Ammon's horn (tissue), 1 donor: ENCODE data around the gene NELFA.
"Not testable (repeated sequence)": the region's sequence is repeated elsewhere in the genome, so short reads cannot be mapped to it uniquely, and the experiment has no call there.

Source experiments
- DNase-seq: peaks from one replicate; pipeline ENCODE4 v3.0.0-alpha.2; 2016; ENCODE audit warnings: low spot score

The NELFA gene

GRCh38 chr4:2040391-2041238 lies 31.8 kb upstream of the NELFA start:
- no peak for DNase-seq

DNA sequence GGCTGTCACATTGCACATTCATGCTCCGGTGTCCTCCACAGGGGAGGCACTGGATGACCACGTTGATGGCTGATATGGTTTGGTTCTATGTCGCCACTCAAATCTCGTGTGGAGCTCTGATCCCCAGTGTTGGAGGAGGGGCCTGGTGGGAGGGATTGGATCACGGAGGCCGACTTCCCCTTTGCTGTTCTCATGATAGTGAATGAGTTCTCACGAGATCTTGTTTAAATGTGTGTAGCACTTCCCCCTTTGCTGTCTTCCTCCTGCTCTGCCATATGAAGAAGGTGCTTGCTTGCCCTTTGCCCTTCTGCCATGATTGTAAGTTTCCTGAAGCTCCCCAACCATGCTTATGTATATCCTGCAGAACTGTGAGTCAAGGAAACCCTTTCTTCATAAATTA lies 28.1 kb upstream of the NELFA start:
- DNase-seq = no peak

- no peak for DNase-seq
Measured at GRCh38 chr4:2036327-2036726, 27.6 kb upstream of the NELFA start.

DNA sequence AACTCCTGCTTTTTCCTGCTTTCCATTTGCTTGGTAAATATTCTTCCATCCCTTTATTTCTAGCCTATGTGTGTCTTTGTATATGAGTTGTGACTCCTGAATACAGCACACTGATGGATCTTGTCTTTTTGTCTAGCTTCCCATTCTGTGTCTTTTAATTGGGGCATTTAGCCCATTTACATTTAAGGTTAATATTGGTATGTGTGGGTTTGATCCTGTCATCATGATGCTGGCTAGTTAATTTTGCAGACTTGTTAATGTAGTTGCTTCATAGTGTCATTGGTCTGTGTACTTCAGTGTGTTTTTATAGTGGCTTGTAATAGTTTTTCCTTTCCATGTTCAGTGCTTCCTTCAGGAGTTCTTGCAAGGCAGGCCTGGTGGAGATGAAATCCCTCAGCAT lies 22.4 kb upstream of the NELFA start:
- DNase-seq = not testable (repeated sequence)

GRCh38 chr4:2027120-2027519 lies 18.3 kb upstream of the NELFA start:
- DNase-seq = not testable (repeated sequence)

GRCh38 chr4:2025817-2026216 lies 17.0 kb upstream of the NELFA start:
- DNase-seq = no peak

- DNase-seq = no peak
Measured at GRCh38 chr4:2024683-2025082, 15.9 kb upstream of the NELFA start.

GRCh38 chr4:2021358-2022018 lies 12.7 kb upstream of the NELFA start:
- DNase-seq = not testable (repeated sequence)

DNA sequence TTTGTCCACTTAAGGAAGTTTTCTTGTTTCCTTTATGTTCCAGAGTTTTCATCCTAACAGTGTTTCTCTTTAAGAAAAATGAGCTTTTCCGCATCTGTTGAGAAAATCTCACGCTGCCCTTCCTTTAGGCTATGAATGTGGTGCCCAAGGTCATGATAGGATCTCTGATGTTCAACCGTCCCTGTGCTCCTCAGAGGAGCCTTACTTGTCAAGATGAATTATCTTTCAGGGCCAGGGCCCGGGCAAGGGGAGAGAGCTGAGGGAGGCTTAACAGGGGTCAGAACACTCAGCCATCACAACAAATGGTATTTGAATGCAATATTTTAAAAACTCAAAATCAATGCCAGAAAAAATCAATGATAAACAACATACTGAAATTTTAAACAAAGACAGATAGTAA lies 6.2 kb upstream of the NELFA start:
- no peak for DNase-seq

GRCh38 chr4:2011583-2011982 lies 2.8 kb upstream of the NELFA start:
- DNase-seq = no peak

- peak; percentile 65 for DNase-seq
Measured at GRCh38 chr4:2009651-2010233, 968 bp upstream of the NELFA start.

DNA sequence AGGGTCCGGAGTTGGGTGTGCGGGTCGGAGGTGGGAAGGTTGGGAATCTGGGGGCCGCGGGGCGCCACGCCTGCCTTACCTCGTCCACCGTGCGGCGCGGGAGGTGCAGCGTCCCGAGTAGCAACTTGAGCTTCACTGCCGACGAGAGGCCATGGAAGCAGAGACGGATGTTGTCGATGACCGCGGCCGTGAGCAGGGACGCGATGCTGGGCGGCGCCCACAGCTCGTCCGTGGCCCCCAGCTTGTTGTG lies 178 bp downstream of the NELFA start:
- no peak for DNase-seq

- no peak for DNase-seq
Measured at GRCh38 chr4:2007804-2008670, 737 bp downstream of the NELFA start.

GRCh38 chr4:2006956-2007653 lies 1.7 kb downstream of the NELFA start:
- no peak for DNase-seq

DNA sequence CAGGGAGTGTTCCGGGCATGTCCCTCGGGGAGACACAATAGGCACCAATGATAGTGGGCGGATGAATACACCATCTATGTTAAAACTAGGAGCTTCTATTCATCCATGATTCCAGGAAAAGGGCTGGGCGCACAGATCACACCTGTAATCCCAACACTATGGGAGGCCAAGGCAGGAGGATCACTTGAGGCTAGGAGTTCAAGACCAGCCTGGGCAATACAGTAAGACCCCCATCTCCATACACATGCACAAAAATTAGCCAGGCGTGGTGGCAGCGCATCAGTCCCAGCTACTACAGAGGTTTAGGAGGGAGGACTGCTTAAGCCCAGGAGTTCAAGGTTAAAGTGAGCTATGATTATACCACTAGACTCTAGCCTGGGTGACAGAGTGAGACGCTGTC lies 2.4 kb downstream of the NELFA start:
- no peak for DNase-seq

GRCh38 chr4:2003361-2003760 lies 5.4 kb downstream of the NELFA start:
- DNase-seq = not testable (repeated sequence)

- not testable (repeated sequence) for DNase-seq
Measured at GRCh38 chr4:1999308-1999707, 9.5 kb downstream of the NELFA start.

DNA sequence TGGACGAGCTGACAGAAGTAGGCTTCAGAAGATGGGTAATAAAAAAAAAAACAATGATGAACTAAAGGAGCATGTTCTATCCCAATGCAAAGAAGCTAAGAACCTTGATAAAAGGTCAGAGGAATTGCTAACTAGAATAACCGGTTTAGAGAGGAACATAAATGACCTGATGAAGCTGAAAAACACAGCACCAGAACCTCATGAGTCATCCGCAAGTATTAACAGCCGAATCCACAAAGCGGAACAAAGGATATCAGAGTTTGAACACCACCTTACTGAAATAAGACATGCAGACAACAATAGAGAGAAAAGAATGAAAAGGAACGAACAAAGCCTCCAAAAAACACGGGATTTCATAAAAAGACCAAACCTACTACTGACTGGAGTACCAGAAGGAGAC lies 10.5 kb downstream of the NELFA start:
- no peak for DNase-seq

DNA sequence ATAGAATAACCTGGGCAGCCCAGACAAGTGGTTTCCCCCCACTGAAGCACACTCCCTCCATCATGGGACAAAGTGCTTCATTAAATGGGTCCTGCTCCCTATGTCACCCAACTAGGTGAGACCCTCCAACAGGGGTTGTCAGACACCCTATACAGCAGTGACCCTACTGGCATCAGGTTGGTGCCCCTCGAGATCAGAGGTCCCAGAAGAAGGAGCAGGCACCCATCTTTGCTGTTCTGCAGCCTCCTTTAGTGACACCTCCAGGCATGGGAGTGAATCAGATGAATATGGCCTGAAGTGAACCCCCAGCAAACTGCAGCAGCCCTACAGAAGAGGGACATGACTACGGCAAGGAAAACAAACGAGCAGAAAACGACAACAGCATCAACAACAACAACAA lies 11.1 kb downstream of the NELFA start:
- no peak for DNase-seq

DNA sequence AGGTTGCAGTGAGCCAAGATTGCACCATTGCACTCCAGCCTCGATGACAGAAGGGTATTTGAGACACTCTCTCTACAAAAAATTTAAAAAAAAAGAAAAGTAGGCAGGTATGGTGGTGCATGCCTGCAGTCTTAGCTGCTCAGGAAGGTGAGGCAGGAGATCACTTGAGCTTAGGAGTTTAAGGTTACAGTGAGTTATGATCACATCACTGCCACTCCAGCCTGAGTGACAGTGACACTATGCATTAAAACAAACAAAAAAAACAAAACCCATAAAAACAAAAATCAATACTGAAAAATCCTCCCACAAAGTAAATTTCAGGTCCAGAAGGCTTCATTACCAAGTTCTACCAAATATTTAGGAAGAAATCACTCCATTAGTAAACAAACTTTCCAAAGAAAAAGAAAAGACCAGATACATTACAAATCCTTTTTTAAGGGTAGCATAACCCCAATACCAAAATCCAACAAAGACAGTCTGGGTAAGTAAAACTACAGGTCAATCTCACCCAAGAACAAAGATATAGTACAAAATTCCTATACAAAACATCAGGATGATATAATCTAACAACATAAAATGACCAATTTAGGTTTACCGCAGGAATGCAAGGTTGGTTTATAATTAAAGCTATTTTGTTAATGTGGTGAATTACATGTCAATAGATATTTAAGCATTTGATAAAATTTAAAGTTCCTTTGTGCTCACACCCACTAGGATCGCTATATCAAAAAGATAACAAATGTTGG lies 11.7 kb downstream of the NELFA start:
- no peak for DNase-seq

DNA sequence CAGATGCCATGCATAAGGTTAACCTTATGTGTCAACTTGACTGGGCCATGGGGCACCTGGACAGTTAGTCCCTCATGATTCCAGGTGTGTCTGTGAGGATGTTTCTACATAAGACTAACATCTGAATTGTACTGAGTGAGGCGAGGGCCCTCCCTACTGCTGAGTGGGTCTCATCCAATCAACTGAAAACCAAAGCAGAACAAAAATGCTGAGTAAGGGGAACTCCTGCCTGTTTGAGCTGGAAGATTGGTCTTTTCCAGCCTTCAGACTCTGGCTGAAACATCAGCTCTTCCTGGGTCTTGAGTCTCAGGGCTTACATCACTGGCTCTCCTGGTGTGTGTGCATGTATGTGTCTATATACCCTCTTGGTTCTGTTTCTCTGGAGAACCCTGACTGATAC lies 13.8 kb downstream of the NELFA start:
- no peak for DNase-seq
